Measurements from ENCODE around the gene SPEN. TPM values are rescaled to one million over a fixed set of nuclear protein-coding genes. Genes with fewer than 3 reads are reported as not detected.
"Not testable (repeated sequence)": the region's sequence is repeated elsewhere in the genome, so short reads cannot be mapped to it uniquely, and the experiment has no call there.

The SPEN gene
- total RNA-seq, 1 donor from 2014 or later = 68.4 TPM

- intact Hi-C loops (cut with micrococcal nuclease) = loop anchor here (5.0 kb wide), 1 partner anchor 34 kb away; no protein-coding TSS in a partner anchor
Observed at GRCh38 chr1:15885701-15886610, 38.4 kb downstream of the SPEN start.

GRCh38 chr1:15886611-15887167 is 39.2 kb downstream of the SPEN start:
- intact Hi-C loops (cut with micrococcal nuclease) = loop anchor here (5.0 kb wide), 1 partner anchor 34 kb away; no protein-coding TSS in a partner anchor

GRCh38 chr1:15892857-15893599 is 45.5 kb downstream of the SPEN start:
- intact Hi-C loops (cut with micrococcal nuclease) = not testable (repeated sequence)

GRCh38 chr1:15895233-15895632 is 47.7 kb downstream of the SPEN start:
- intact Hi-C loops (cut with micrococcal nuclease) = no loop called here

GRCh38 chr1:15896841-15897610 is 49.5 kb downstream of the SPEN start:
- intact Hi-C loops (cut with micrococcal nuclease) = not testable (repeated sequence)

- intact Hi-C loops (cut with micrococcal nuclease) = no loop called here
Observed at GRCh38 chr1:15899266-15899665, 51.8 kb downstream of the SPEN start.

- intact Hi-C loops (cut with micrococcal nuclease) = no loop called here
Observed at GRCh38 chr1:15900662-15901279, 53.3 kb downstream of the SPEN start.

GRCh38 chr1:15902882-15903281 is 55.4 kb downstream of the SPEN start:
- intact Hi-C loops (cut with micrococcal nuclease) = no loop called here

- intact Hi-C loops (cut with micrococcal nuclease) = no loop called here
Observed at GRCh38 chr1:15908597-15908996, 61.1 kb downstream of the SPEN start.

GRCh38 chr1:15911141-15911540 is 63.6 kb downstream of the SPEN start:
- intact Hi-C loops (cut with micrococcal nuclease) = no loop called here

- intact Hi-C loops (cut with micrococcal nuclease) = no loop called here
Observed at GRCh38 chr1:15911927-15912326, 64.4 kb downstream of the SPEN start.

- intact Hi-C loops (cut with micrococcal nuclease) = not testable (repeated sequence)
Observed at GRCh38 chr1:15913607-15914006, 66.1 kb downstream of the SPEN start.

GRCh38 chr1:15915991-15916390 is 68.5 kb downstream of the SPEN start:
- intact Hi-C loops (cut with micrococcal nuclease) = loop anchor here (1.0 kb wide), 1 partner anchor 82 kb away; no protein-coding TSS in a partner anchor

- intact Hi-C loops (cut with micrococcal nuclease) = loop anchor here (1.0 kb wide), 1 partner anchor 82 kb away; no protein-coding TSS in a partner anchor
Observed at GRCh38 chr1:15916417-15916816, 68.9 kb downstream of the SPEN start.

- intact Hi-C loops (cut with micrococcal nuclease) = loop anchor here (1.0 kb wide), 1 partner anchor 83 kb away; no protein-coding TSS in a partner anchor
Observed at GRCh38 chr1:15916916-15917315, 69.4 kb downstream of the SPEN start.

- intact Hi-C loops (cut with micrococcal nuclease) = loop anchor here (1.0 to 2.0 kb wide), 5 partner anchors 47 to 104 kb away; partner anchors contain the start of genes SPEN and ZBTB17
Observed at GRCh38 chr1:15918962-15919715, 71.6 kb downstream of the SPEN start.

- intact Hi-C loops (cut with micrococcal nuclease) = no loop called here
Observed at GRCh38 chr1:15923241-15923640, 75.7 kb downstream of the SPEN start.

GRCh38 chr1:15926448-15926847 is 78.9 kb downstream of the SPEN start:
- intact Hi-C loops (cut with micrococcal nuclease) = not testable (repeated sequence)
